Osteoblast (primary cell): ENCODE results near the gene RFX4. TPM values are rescaled to one million over a fixed set of nuclear protein-coding genes. Genes with fewer than 3 reads are reported as not detected.

Experiments
- DNase-seq: peaks from one replicate; pipeline ENCODE4 v3.0.0; 2011; ENCODE audit warnings: low spot score, mixed read lengths; ENCODE audit not compliant: insufficient read length; ENCODE audit errors: missing footprints
- H2AFZ ChIP-seq: 2 replicates; pipeline ENCODE4 v1.6.0; 2011; ENCODE audit warnings: mild to moderate bottlenecking, low read length
- H3K27ac ChIP-seq: 2 replicates; pipeline ENCODE4 v1.5.1; 2011; ENCODE audit warnings: mild to moderate bottlenecking, low read depth, low read length, moderate library complexity
- H3K27me3 ChIP-seq: 2 replicates; pipeline ENCODE4 v1.6.0; 2012; ENCODE audit warnings: mild to moderate bottlenecking, control low read depth, inconsistent platforms, low read length, moderate library complexity; ENCODE audit not compliant: insufficient read depth
- H3K36me3 ChIP-seq: 2 replicates; pipeline ENCODE4 v1.5.1; 2011; ENCODE audit warnings: mild to moderate bottlenecking, low read length, control low read depth, moderate library complexity; ENCODE audit not compliant: insufficient read depth
- H3K4me1 ChIP-seq: 2 replicates; pipeline ENCODE4 v1.5.1; 2011; ENCODE audit warnings: mild to moderate bottlenecking, low read length, control low read depth, moderate library complexity; ENCODE audit not compliant: insufficient read depth
- H3K4me2 ChIP-seq: 2 replicates; pipeline ENCODE4 v1.6.0; 2011; ENCODE audit warnings: mild to moderate bottlenecking, low read length; ENCODE audit not compliant: insufficient read depth
- H3K4me3 ChIP-seq: fragments of 200-600 bp; sonication (generic); 3 replicates; pipeline ENCODE4 v1.5.1; 2012; ENCODE audit warnings: mild to moderate bottlenecking, low read length, inconsistent platforms; ENCODE audit not compliant: insufficient read depth
- H3K79me2 ChIP-seq: 2 replicates; pipeline ENCODE4 v1.6.0; 2012; ENCODE audit warnings: mild to moderate bottlenecking, low read length, control low read depth, inconsistent platforms; ENCODE audit not compliant: insufficient read depth
- H3K9me3 ChIP-seq: 2 replicates; pipeline ENCODE4 v1.5.1; 2011; ENCODE audit warnings: low read depth, low read length, control low read depth
- H4K20me1 ChIP-seq: 2 replicates; pipeline ENCODE4 v1.6.0; 2012; ENCODE audit warnings: mild to moderate bottlenecking, low read length, control low read depth; ENCODE audit not compliant: insufficient read depth
- CTCF ChIP-seq: IDR thresholded peaks from 2 replicates; pipeline ENCODE4 v1.5.1; 2011; ENCODE audit warnings: mild to moderate bottlenecking, low read depth, low read length, moderate library complexity; ENCODE audit errors: extremely low read depth
- total RNA-seq: library from RNA; depleted of rRNA; stranded (reverse); fragments of >200 nt; gene quantifications from 2 replicates; pipeline ENCODE4 v1.2.3, GENCODE V29; 2012

Gene RFX4
- total RNA-seq, 1 donor: not detected

- peaks cover 78% of the 10 kb centered on the region for H3K27me3 ChIP-seq
- H3K27ac ChIP-seq: no peak overlapping the region
- H3K9me3 ChIP-seq: no peaks in the 10 kb centered on the region
- no peak overlapping the region for H3K4me2 ChIP-seq
- peak; percentile 29 for DNase-seq
- H2AFZ ChIP-seq: no peak overlapping the region
- no peaks in the 10 kb centered on the region for H3K36me3 ChIP-seq
- H3K4me3 ChIP-seq: no peak overlapping the region
- no peaks in the 10 kb centered on the region for H3K79me2 ChIP-seq
- H4K20me1 ChIP-seq: no peaks in the 10 kb centered on the region
- TF ChIP-seq CTCF: no peak
- H3K4me1 ChIP-seq: no peaks in the 10 kb centered on the region
Observed at GRCh38 chr12:106585521-106586277, 2.9 kb downstream of the RFX4 start.

GRCh38 chr12:106586278-106586802 lies 3.5 kb downstream of the RFX4 start:
- Histone ChIP-seq H3K4me3 (no peak overlapping the region), H2AFZ (no peak overlapping the region), H3K4me1 (no peaks in the 10 kb centered on the region), H3K36me3 (no peaks in the 10 kb centered on the region), H3K4me2 (no peak overlapping the region), H3K79me2 (no peaks in the 10 kb centered on the region), H3K9me3 (no peaks in the 10 kb centered on the region), H3K27ac (no peak overlapping the region), H3K27me3 (peaks cover 72% of the 10 kb centered on the region), H4K20me1 (no peaks in the 10 kb centered on the region)
- DNase-seq: peak; percentile 78
- TF ChIP-seq CTCF: no peak

- H3K4me3 ChIP-seq: no peak overlapping the region
Observed at GRCh38 chr12:106586803-106587684, 4.2 kb downstream of the RFX4 start.

More at GRCh38 chr12:106586803-106587684, 4.2 kb downstream of the RFX4 start:
- no peak for TF ChIP-seq CTCF
- Histone ChIP-seq H3K27ac (no peak overlapping the region), H3K4me2 (no peak overlapping the region), H3K36me3 (no peaks in the 10 kb centered on the region), H3K9me3 (no peaks in the 10 kb centered on the region), H4K20me1 (no peaks in the 10 kb centered on the region), H2AFZ (no peak overlapping the region), H3K4me1 (no peaks in the 10 kb centered on the region), H3K79me2 (no peaks in the 10 kb centered on the region), H3K27me3 (peaks cover 70% of the 10 kb centered on the region)
- DNase-seq: peak; percentile 37
